Activated CD4-positive, alpha-beta T cell treated with anti-CD3 and anti-CD28 coated beads, Interleukin-2, Interleukin-4, amounts not matched to agents 100 ng/mL and 50 ng/mL, durations not matched to agents 16 hours and 8 hours (primary cell): ENCODE data around the gene RND3.

Experiments
- DNase-seq: peaks from one replicate; pipeline ENCODE4 v3.0.0-alpha.2; 2020; ENCODE audit warnings: low spot score

RND3 gene

DNA sequence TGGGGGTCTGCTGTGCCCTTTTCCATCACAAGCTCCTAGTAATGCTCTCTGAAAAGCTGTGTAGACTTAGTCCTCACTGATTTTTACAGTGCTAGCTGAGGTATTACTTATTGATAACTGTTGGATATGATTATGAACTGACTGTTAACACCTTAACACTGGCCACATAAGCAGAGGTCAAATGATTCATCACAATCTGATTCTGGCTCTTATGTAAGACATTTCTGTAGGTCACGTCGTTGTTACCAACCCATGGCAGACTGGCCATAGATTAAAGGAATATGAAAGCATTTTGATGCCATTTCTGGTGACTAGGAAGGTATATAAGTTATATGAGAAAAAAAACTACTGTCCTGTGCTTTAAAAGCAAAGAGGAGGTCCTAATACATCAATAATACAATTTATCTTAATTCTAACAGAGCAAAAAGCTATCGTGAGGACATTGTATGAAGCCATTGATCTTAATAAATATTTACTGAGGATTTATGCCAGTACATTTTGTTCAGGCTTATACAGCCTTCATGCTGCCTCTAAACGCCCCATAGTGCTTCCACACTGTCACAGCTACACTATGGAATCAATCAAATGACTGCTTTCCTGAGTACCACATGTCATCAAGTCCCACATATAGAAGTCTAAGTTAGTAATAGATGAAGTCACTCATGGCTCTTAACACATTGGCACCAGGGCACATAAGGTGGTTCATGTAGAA lies 6.9 kb upstream of the RND3 start:
- no peak for DNase-seq

DNA sequence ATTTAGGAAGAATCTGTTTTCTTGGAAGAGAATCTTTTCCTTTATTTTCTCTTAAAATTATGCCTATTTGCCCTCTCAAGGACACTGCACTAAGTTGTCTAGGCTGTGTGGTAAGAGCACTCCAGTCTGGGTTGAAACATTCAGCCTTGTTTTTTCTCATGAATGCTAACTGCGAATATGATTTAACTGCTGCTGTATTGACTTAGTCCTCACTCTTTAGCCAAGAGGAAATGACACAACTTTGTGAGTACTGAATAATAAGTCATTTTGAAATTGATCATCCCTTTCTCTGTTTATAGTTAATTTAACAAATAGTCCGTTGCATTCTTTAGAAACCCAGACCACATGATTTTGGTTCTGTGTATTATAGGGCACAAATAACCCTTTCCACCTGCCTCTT lies 4.5 kb upstream of the RND3 start:
- DNase-seq = no peak

DNA sequence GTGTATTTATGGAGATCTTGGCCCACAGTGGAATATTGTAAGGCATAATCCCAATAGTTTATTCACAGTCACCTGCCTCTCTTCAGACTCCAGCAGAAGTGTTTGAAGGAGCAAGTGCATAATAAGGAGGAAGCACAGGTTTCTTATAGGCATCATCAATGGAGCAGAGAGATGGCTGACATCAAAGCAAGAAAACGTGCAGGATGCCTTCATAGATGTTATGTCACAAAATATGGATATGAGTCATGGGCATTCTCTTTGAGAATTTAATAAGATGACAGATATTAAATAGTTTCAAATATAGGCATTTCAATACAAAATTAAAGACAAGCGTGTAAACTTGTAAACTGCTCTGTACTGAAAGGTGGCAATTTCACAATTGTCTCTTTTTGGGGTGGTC lies 4.0 kb upstream of the RND3 start:
- DNase-seq = no peak

DNA sequence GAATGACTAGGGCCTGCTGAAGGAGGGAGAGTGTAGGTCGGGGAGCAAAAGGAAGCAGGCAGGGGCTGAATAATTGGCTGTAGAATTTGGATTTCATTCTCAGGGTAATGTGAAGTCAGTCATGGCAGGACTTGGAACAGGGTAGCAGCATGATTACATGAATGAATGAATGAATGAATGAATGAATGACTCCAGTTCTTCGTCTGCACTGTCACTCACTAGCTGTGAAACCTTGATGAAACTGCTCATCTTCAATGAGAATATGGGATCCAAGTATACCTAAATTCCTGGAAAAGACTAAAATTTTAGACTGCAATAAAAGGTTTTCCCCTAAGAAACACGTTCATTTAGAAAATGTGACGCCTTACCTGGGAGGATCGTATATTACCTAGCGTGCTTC lies 3.0 kb upstream of the RND3 start:
- no peak for DNase-seq

DNA sequence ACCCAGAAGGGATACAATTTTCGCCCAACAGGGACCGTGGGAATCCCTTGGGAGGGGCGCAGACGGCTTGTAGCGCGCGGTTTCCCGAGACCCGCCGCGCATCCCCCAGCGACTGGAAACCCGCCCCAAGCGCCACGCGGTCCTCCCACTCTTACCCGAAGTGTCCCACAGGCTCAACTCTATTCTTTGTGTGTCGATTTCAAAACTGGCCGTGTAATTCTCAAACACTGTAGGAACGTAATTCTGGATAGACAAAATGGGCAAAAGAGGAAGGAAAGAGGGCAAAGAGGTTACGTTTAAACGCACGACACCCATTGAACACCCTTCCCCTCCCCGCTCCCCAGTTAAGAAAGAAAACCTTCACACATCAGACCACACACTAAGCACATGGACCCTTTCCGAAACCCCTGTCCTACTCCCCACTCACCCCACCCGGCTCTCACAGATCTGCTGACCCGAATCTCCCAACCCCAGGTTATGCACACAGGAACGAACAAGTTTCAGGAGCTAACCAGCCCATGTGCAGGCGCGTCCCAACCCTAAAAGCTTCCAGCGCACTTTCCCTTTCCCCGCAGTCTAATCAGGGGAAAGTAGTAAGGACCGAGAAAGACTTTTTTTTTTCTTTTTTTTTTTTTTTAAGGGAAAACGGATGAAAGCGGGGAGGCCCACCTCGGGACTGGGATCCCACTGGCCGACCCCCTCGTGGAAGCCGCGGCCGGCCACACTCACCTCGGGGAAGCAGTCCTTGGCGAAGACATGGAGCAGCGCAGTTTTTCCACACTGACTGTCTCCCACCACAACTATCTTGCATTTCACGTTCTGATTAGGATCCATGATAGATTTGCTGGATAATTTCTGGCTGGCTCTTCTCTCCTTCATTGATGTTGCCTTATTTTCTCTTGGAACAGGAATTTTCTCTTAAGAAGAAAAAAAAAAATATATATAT lies 655 bp downstream of the RND3 start:
- no peak for DNase-seq

DNA sequence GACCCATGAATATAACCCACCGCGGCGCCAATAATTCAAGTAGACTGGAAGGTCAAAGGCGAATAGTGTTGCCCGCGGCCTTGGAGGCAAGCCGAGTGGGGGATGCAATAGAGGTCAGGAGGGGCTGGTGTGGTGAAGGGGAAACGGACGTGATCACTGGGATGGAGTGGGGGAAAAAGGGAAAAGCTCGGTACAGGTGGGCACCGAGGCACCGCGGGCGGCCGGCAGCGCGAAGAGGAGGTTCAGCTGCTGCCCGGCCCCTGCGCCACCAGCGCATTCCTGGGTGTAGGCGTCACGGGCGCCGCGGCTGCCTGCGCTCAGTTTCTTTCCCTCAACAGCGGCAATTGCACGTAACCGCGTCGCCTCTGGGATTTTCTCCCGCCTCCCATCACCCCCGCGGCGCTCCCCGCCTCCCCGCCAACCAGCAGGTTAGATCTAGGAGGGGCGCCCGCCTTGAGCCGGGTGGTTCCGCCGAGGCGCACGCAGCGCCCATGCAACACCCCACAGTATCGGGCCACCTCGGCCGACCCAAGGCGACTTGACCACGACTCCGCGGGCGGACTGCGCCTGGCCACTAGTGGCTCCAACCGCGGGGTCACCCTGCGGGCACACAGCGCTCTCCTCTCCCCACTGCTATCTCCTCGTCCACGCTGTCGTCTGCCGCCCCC lies 1.5 kb downstream of the RND3 start:
- no peak for DNase-seq

DNA sequence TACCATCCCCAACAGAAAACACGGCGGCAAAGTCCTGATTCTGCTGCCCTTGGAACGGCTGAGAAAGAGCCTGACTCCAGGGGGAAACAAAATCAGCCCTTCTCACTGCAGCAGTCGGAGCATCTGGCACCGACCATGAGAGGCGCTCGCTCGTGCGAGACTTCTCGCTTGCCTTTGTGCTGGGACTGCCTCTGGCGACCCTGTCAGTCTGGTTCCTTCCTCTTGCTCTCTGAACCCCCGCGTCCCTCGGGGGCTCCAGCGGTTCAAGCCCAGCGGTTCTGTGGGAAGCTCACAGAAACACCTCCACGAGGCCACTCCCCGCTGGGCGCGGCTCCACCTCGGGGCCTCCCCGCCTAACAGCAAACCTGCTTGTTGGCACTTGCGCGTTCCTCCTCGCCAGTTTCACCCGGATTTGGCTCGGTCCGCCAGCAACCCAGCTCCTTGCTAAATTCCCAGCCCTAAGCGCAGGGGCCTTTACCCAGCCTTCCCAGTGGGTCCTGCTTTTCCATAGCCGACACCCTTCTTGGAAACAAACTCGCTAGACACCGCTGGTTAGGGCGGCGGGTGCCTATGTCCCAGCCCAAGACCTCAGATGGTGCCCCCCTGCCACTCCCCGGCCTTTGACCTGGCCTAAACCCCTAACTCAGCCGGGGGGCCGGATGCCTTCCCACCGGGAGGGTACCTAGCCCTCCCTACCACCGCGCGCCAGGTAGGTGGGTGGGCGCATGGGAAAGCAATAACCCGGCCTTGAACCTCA lies 2.2 kb downstream of the RND3 start:
- no peak for DNase-seq

DNA sequence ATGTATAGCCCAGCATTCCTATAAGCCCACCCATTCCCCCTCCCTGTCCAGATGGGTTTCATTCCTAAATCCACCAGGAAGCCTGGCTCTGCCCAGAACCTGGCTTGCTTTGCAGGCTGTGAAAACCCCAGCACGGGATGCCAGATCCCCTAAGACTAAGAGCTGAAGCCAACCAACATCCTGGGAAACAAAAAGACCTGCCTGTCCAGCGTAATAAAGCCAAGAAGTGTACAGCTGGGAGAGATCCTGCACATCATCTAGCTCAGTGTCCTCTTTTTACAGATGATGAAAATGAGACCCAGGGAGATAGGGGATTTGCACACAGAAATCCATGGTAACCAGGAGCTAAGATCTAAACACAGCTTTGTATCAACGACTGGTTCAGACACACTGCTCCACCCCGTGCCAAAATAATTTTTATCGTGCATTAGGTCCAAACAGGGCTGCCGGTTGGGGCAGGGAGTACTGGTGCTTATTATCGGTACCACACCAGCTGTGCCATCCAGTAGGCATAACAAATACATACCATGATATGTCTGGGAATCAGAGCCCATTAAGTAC lies 2.9 kb downstream of the RND3 start:
- no peak for DNase-seq

DNA sequence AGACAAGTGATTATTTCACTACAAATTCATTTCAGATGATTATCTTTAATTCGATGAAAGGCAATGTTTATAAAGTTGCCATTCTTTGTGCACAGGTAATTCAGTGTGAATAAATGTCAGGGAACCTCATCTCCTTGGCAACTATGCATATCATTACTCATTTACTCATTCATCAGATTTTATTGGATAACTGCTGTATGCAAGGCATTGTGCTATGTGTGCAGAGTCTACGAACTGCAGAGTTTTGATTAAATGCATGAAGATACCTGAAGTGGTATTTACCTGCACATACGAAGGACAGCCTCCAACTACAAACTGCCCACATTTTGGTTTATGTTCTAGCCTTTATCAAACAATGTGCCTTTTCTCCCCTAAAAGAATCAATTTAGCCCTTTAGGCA lies 3.5 kb downstream of the RND3 start:
- DNase-seq = no peak

DNA sequence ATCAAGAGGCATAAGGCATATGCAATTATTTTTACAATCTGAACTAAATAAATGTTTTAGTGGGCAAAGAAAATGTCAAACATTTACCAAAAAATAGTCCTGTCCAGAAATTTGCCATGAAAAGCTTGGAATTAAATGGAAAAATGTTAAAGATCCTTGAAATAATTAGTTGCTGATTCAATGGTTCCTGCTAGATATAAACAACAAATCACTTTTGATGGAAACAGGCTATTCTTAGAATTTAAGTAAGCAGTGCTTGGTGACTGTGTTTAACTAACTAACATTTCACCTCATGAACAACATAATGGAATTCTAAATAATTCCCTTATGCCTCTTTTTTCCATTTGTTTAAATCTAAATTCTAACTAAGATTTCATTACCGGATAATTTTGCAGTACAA lies 3.9 kb downstream of the RND3 start:
- no peak for DNase-seq

DNA sequence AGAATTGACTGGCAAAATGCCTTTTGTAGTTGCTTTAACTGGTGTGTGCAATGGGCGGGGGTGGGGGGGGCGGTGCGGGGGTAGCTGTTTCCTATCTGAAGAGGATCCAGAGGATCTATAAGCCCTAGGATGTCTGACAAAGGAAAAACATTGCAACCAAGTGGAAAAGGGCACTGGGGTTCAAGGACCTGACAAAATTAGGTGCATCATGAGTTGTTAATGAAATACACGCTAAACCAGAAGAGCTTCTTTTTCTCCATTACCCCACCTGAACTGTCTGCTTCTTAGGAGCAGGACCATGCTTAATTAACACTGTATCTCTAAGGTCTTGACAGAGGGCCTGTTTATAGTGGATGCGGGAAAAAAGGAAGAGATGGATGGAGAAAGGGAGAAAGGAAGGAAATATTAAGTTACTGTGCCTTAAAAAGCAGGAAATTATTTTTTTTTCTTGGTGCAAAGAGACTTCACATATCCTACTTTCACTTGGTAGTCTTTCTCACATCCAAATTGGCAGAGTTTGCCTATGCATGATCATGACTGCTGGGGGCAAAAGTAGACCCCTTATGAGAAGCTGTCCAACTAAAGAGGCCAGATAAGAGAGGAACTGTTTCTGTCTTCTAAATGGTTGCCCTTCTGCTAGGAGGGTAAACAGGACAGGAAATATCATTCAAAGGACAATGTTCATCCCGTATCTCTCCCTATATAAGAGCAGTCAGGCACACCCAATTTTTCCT lies 4.6 kb downstream of the RND3 start:
- DNase-seq = no peak

DNA sequence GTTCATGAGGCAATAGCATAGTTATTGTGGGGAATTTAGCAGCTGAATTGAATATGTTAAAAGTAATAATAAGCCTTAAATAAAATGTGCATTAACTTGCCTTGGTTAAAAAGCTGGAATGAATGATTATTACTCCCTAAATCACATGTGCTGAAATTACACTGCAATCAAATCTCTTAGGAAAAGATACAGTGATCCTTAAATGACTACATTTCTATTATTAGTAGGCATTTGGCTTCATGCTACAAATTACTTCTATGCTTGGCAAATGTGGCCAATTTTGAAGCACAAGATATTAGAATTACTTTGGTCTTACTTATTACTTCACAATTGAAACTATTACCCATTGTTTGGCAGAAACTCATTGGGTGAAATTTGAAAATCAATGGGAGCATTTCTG lies 5.4 kb downstream of the RND3 start:
- no peak for DNase-seq

DNA sequence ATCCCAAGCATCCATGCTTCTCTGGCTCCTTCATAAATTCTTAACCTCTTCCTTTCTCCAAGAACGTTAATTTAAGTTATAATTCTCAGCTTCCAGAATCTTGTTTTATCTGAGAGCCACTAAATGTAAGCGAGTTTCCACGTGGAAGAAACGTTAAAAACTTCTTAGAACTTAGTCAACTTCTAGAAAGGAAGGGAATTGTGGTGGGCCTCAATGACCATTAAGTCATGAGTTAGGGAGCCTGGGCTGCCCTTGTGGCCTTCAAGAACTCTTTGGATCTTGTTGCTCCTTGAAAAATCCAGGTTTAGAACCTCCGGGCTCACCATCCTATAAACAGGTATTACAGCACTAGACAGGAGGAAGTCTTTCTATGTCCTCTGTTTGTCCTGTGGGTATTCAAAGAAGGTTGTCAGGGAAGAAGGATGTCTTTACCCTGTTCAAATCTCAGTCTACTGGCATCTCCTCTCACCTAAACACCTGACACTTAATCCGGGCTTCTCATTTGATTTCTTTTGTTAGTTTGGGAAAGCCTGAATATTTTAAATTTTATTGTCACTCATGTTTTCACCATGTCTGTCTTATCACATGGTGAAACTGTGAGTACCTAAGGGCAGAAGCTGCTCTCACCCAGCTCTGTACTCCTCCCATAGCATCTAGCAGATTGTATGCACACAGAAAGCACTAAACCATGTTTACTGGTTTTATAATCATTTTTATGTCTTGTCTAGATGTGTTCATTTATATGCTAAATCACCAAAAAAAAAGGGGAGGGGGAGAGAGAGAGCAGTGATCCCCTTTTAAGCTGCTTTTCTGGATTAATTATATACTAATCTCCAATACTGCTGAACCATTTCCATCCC lies 6.3 kb downstream of the RND3 start:
- DNase-seq = no peak

DNA sequence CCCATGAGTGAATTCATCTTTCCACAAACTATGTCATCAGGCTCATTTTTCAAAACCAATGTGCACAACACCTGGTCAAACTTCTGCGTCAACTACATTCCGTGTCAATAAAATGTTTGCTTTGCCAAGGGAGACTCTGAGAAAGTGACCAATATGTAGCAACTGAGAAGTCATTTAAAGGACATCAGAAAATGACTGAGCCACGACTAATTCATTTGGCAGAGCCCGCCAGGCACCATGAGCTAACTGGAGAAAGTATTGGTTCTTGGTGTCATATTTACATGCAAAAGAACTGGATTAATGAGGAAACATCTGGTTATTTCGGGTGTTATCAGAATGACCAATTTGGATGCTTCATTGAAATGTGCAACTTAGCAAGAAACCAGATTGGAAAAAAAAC lies 7.2 kb downstream of the RND3 start:
- no peak for DNase-seq

DNA sequence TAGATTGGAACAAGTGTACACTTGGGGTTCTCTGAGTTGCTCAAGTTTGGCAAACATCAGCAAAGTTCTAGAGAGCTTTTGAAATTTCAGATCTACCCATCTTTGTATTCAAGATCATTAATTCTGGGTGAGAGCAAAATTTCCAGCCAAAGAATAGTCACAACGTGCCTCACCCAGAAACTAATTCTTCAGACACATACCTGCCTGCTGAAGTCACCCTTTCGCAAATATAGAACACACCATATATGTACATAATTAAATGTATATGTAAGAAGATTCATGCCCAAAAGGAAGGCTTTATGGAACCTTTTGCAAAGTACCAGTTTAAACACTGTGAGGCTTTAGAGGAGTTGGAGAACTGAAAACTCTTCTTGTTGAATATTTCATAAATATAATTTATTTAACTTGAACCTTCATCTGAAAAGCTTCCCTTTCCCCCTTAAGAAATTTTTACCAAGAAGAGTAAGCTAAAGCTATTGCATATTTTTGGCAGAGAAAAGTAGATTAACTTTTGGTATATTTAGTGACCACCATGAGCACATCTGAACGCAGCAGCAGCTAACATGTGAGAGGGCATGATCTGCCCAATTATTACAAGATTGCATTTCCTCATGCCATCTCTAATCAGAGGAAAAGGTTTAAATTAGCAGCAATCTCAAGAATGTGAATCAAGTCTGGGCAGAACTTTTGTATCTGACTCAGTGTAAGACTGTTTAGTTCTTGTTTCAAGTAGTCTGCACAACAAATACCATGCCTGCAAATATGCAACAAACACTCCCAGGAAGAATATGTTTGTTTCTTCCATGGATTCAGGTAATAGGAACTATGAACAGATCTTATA lies 8.2 kb downstream of the RND3 start:
- DNase-seq = no peak

DNA sequence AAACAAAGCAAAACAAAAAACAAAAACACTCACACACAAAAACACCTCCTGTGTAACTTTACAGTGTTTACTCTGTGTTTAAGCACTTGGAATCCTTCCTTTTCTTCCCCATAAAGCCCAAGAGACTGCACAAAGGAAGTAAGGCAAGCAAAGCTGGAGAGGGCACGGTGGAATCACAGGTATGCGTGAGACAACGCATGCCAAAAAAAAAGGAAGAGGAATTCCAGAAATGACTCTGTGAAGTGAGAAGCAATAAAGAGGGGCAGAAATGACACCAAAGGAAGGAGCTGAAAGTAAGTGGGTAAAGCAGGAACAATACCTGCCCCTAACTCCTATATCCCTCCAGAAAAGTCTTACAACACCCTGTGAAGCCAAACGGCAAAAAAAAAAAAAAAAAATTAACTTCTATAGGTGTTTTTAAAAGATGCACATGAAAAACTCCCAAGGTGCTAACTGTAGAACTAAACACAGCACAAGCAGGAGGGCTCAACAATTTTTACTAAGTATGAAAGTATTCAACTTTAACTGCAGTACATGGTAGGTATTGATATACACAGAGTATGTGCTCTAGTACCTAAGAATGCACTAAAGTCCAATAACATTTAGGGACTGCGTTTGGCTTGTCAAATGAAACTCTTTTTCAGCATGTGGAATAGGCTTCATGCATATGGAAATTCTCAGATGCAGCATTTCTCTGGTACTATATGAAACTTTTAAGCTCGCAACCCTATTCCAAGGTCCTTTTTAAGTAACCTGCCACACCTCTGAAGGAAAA lies 9.1 kb downstream of the RND3 start:
- no peak for DNase-seq

DNA sequence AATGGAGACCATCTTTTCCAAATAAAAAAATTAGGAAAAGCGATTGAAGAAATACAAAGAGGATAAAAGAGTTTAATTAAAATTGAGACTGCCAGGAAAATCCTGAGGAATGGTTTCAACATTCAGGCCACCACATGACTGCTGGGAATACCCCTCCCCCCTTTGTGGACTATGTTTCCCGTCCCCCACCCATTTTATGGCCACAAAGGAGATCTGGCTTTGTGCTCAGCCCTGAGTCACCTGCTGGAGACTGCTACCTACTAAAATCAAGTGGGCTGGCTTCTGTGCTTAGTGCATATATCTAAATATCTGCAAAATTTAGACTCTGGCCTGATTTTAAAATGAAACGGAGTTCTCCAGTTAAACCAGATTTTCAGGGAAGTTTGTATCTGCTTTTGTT lies 10.1 kb downstream of the RND3 start:
- no peak for DNase-seq

DNA sequence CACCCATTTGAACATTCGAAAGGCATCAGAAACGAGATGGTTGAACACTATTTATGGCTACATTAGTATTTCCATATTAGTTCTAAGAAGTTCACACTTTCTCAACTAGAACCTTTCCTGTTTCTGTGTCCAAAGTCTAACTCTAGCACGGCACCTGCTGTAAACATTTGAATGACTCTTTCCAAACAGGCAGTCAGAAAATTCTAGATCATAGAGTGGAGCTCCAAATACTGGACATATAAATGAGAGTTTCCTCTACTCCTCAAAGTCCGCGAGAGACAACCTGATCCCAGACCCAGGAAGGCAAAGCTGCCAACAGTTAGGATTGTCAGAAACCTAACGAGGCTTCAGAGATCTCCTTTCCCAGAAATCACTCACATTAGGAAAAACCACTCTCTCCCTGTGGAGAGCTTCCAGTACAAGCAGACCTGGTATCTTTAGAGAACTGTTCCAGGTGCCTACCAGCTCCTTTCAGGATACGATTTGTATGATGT lies 10.6 kb downstream of the RND3 start:
- DNase-seq = no peak
